Gastroesophageal sphincter (tissue), 3 donors: ENCODE results near the gene GRAMD1A.

ENCODE experiments used
- CTCF ChIP-seq, 4 experiments: fragments of 200-600 bp in 2 of 4; fragments of 450-650 bp in 2 of 4; sonication (generic) in 1 of 4; IDR thresholded peaks; one replicate each; pipeline ENCODE4 v1.5.1; 2017 to 2019; ENCODE audit warnings: antibody characterized with exemption in 4 of 4, mild to moderate bottlenecking in 2 of 4, moderate library complexity in 2 of 4
- EP300 ChIP-seq: sonication (generic); formaldehyde crosslinking; IDR thresholded peaks from one replicate; pipeline ENCODE4 v1.6.1; 2017; ENCODE audit warnings: antibody characterized with exemption, mild to moderate bottlenecking
- POLR2A ChIP-seq, 2 donors: fragments of 450-650 bp; IDR thresholded peaks; one replicate each; pipeline ENCODE4 v1.6.1; 2017; ENCODE audit warnings: antibody characterized with exemption in 2 of 2, mild to moderate bottlenecking in 2 of 2, moderate library complexity in 1 of 2
- POLR2AphosphoS5 ChIP-seq: sonication (generic); formaldehyde crosslinking; IDR thresholded peaks from one replicate; pipeline ENCODE4 v1.6.1; 2017; ENCODE audit warnings: antibody characterized with exemption

- TF ChIP-seq EP300, result no peak
- no peak for TF ChIP-seq CTCF (IDR thresholded peaks at IDR 0.05)
- TF ChIP-seq POLR2A (IDR thresholded peaks at IDR 0.05), result no peak
- no peak for TF ChIP-seq POLR2AphosphoS5
Observed at GRCh38 chr19:35049456-35049855, 49.3 kb downstream of the GRAMD1A start.
